CD4-positive, alpha-beta memory T cell (primary cell): ENCODE measurements around the gene UBXN1. TPM values are rescaled to one million over a fixed set of nuclear protein-coding genes. Genes with fewer than 3 reads are reported as not detected.

Experiments
- CTCF ChIA-PET: fragments of 350-600 bp; sonication (Branson Sonifier 250); formaldehyde crosslinking; loops from one replicate; lab custom pipeline; 2021; ENCODE audit warnings: inconsistent platforms; ENCODE audit not compliant: partially characterized antibody; lab: Charles Lee
- POLR2A ChIA-PET: fragments of 350-600 bp; sonication (Branson Sonifier 250); formaldehyde crosslinking; loops from one replicate; lab custom pipeline; 2021; ENCODE audit not compliant: partially characterized antibody; lab: Charles Lee
- DNase-seq, 5 donors: peaks; one replicate each; pipeline versions ENCODE4 v3.0.0 to v3.0.0-alpha.2; 2020 to 2022; ENCODE audit warnings: mixed read lengths in 1 of 5
- H3K27ac ChIP-seq: one replicate; pipeline ENCODE4 v1.7.0; 2013; ENCODE audit warnings: low read depth, low read length
- H3K27me3 ChIP-seq: 2 replicates; pipeline ENCODE4 v1.7.0; 2013; ENCODE audit warnings: mild to moderate bottlenecking, low read length, moderate library complexity; ENCODE audit not compliant: insufficient read depth
- H3K36me3 ChIP-seq: 2 replicates; pipeline ENCODE4 v1.7.0; 2013; ENCODE audit warnings: mild to moderate bottlenecking, low read length, moderate library complexity; ENCODE audit not compliant: insufficient read depth
- H3K4me1 ChIP-seq: 2 replicates; pipeline ENCODE4 v1.7.0; 2013; ENCODE audit warnings: mild to moderate bottlenecking, low read length, moderate library complexity; ENCODE audit not compliant: insufficient read depth
- H3K4me3 ChIP-seq, 2 donors: one replicate each; pipeline ENCODE4 v1.7.0; 2013; ENCODE audit warnings: low read length in 2 of 2, mild to moderate bottlenecking in 1 of 2
- H3K9me3 ChIP-seq, 2 donors: one replicate each; pipeline ENCODE4 v1.7.0; 2013; ENCODE audit warnings: low read length in 2 of 2, control low read depth in 1 of 2; ENCODE audit not compliant: control insufficient read depth in 1 of 2
- H3K27ac Mint-ChIP-seq, 7 donors: one replicate each; pipeline ENCODE4 v1.8.0; 2020 to 2021; ENCODE audit warnings: mixed read lengths in 7 of 7, mild to moderate bottlenecking in 6 of 7, inconsistent platforms in 3 of 7, moderate library complexity in 3 of 7
- H3K27me3 Mint-ChIP-seq, 2 donors: one replicate each; pipeline ENCODE4 v1.8.0; 2020 to 2021; ENCODE audit warnings: mixed read lengths in 2 of 2
- H3K36me3 Mint-ChIP-seq, 2 donors: one replicate each; pipeline ENCODE4 v1.8.0; 2020 to 2021; ENCODE audit warnings: mixed read lengths in 2 of 2, inconsistent platforms in 1 of 2, mild to moderate bottlenecking in 1 of 2
- H3K4me1 Mint-ChIP-seq, 4 donors: one replicate each; pipeline ENCODE4 v1.8.0; 2020 to 2021; ENCODE audit warnings: mixed read lengths in 4 of 4, mild to moderate bottlenecking in 1 of 4
- H3K4me3 Mint-ChIP-seq, 8 donors: one replicate each; pipeline ENCODE4 v1.8.0; 2020 to 2021; ENCODE audit warnings: mixed read lengths in 8 of 8, mild to moderate bottlenecking in 7 of 8, moderate library complexity in 6 of 8, inconsistent platforms in 3 of 8
- H3K9me3 Mint-ChIP-seq, 8 donors: one replicate each; pipeline ENCODE4 v1.8.0; 2020 to 2021; ENCODE audit warnings: mixed read lengths in 8 of 8, mild to moderate bottlenecking in 5 of 8, inconsistent platforms in 3 of 8, moderate library complexity in 1 of 8
- intact Hi-C: fragments of 100-400 bp; cut with micrococcal nuclease; formaldehyde crosslinking; loops from one replicate; pipeline ENCODE4 v1.15.1; 2023
- polyA plus RNA-seq, 2 donors: library from polyadenylated mRNA; unstranded; fragments of 300-500 nt; fragmentation: Illumina TruSeq; gene quantifications; one replicate each; pipeline ENCODE4 v1.2.3, GENCODE V29; 2021
- total RNA-seq, 2 experiments: library from RNA; stranded (reverse); gene quantifications; one replicate each; pipeline ENCODE4 v1.2.3, GENCODE V29; 2021

The UBXN1 gene
- total and polyA plus RNA-seq, 4 experiments from 2014 or later = 150 to 185 (median 179) TPM

GRCh38 chr11:62671236-62671607, 7.7 kb downstream of the UBXN1 start:
- ChIA-PET CTCF (interaction anchor here (0.7 to 10.4 kb wide), 6 partner anchors 11 to 116 kb away, joined by 3 to 86 read pairs (median 5); partner anchors contain the start of genes INTS5, TMEM179B and TUT1), POLR2A (interaction anchor here (0.6 to 19.7 kb wide), 38 partner anchors 8 to 278 kb away, joined by 3 to 494 read pairs (median 6); partner anchors contain the start of genes AHNAK, B3GAT3, BSCL2 and EEF1G)
- peak in 2 of 5 donors; percentile 62 to 69 for DNase-seq
- Mint-ChIP-seq H3K27ac (peak overlapping the region; percentile 89 to 98 (median 97)), H3K27me3 (no peaks in the 10 kb centered on the region), H3K36me3 (peaks cover 9 to 40% of the 10 kb centered on the region in 2 donors), H3K4me1 (peaks cover 15 to 75% (median 47%) of the 10 kb centered on the region in 4 donors), H3K9me3 (no peaks in the 10 kb centered on the region), H3K4me3 (peak overlapping the region; percentile 93 to 99 (median 99))
- Histone ChIP-seq H3K27ac (peak overlapping the region; percentile 74), H3K4me3 (peak overlapping the region; percentile 91 to 97), H3K9me3 (no peaks in the 10 kb centered on the region), H3K27me3 (no peaks in the 10 kb centered on the region), H3K4me1 (peaks cover 55% of the 10 kb centered on the region), H3K36me3 (peaks cover 3% of the 10 kb centered on the region)
- intact Hi-C loops = loop anchor here (1.0 to 2.0 kb wide), 2 partner anchors 8 to 18 kb away; partner anchors contain the start of genes INTS5 and UBXN1

DNA sequence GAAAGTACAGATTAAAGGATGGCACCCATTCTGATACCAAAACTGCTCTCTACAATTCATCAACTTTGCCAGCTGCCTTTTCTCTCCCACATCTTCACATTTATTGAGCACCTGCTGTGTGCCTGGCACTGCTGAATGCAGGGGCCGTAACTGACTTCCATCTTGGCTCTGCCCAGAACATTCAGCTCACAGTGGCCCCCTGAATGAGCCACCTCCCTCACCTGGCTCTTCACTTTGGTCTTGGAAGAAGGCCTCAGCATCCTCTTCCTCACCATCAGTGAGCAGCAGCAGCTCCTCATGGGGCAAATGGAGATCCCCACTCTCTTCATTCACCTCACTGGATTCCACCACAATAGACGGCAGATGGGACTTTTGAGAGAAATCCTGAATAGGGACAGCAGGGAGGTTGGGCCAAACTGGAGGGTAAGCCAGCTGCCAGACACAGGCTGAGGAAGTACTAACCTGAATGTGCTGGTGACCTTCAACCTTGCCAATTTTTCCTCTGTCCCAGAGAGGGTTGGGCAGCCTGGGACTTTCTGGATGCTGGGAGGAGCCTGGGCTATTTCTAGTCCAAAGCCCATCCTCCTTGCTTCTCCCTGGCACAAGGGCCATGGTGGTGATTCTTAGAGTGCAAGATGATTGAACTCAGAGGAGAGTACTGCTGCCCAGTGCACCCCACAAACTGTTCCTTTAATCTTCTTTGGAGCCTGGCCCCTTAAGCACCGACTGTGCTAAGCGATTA, 9.3 kb downstream of the UBXN1 start:
- Mint-ChIP-seq H3K27ac (peak overlapping the region; percentile 38 to 92 (median 89)), H3K36me3 (peaks cover 4 to 47% of the 10 kb centered on the region in 2 donors), H3K27me3 (no peaks in the 10 kb centered on the region), H3K9me3 (no peaks in the 10 kb centered on the region), H3K4me1 (peaks cover 15 to 81% (median 46%) of the 10 kb centered on the region in 4 donors), H3K4me3 (peak overlapping the region in 6 of 8 donors; percentile 15 to 99 (median 38))
- ChIA-PET POLR2A (interaction anchor here (1.7 to 19.7 kb wide), 13 partner anchors 11 to 172 kb away, joined by 3 to 494 read pairs (median 28); partner anchors contain the start of genes B3GAT3, BSCL2, EEF1G and EML3), CTCF (interaction anchor here (1.0 to 10.4 kb wide), 3 partner anchors 11 to 114 kb away, joined by 3 to 86 read pairs (median 4); partner anchors contain the start of gene TUT1)
- no peak overlapping the region for H3K4me3 ChIP-seq
- peaks cover 3% of the 10 kb centered on the region for H3K36me3 ChIP-seq
- DNase-seq = no peak
- intact Hi-C loops = loop anchor here (2.0 kb wide), 1 partner anchor 17 kb away; the partner anchor contains the start of gene INTS5
- H3K9me3 ChIP-seq = no peaks in the 10 kb centered on the region
- H3K4me1 ChIP-seq = peaks cover 60% of the 10 kb centered on the region
- no peaks in the 10 kb centered on the region for H3K27me3 ChIP-seq
- no peak overlapping the region for H3K27ac ChIP-seq

DNA sequence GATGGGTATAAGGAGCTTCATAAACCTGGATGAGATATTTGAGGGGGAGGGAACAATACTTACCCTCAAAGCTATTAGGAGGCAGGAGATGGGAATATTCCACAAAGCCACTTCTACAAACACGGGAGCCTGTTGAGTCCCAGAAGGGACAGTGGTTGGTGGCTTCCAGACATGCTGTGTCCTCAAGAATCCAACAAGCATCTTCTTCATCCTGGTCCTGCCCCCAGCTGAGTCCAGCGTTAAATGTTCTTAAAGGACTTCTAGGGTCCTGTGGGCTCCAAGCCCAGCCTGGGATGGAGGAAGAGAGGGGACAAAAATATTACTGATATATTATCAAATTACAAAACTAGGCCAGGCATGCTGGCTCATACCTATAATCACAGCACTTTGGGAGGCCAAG, 11.4 kb downstream of the UBXN1 start:
- no peaks in the 10 kb centered on the region for H3K9me3 ChIP-seq
- Mint-ChIP-seq H3K27me3 (no peaks in the 10 kb centered on the region), H3K9me3 (no peaks in the 10 kb centered on the region), H3K4me3 (peak overlapping the region in 5 of 8 donors; percentile 92 to 98 (median 96)), H3K36me3 (peaks cover 12 to 51% of the 10 kb centered on the region in 2 donors), H3K4me1 (peaks cover 20 to 78% (median 46%) of the 10 kb centered on the region in 4 donors), H3K27ac (peak overlapping the region in 5 of 7 donors; percentile 14 to 98 (median 88))
- no peaks in the 10 kb centered on the region for H3K27me3 ChIP-seq
- ChIA-PET POLR2A (interaction anchor here (0.6 to 19.7 kb wide), 16 partner anchors 10 to 188 kb away, joined by 3 to 494 read pairs (median 35); partner anchors contain the start of genes B3GAT3, BSCL2, EML3 and GANAB), CTCF (interaction anchor here (0.7 to 10.4 kb wide), 4 partner anchors 9 to 75 kb away, joined by 3 to 86 read pairs (median 4); partner anchors contain the start of genes EML3 and TUT1)
- peaks cover 56% of the 10 kb centered on the region for H3K4me1 ChIP-seq
- intact Hi-C loops = no loop called here
- peaks cover 11% of the 10 kb centered on the region for H3K36me3 ChIP-seq
- DNase-seq = no peak
- H3K4me3 ChIP-seq = no peak overlapping the region
- H3K27ac ChIP-seq = no peak overlapping the region

DNA sequence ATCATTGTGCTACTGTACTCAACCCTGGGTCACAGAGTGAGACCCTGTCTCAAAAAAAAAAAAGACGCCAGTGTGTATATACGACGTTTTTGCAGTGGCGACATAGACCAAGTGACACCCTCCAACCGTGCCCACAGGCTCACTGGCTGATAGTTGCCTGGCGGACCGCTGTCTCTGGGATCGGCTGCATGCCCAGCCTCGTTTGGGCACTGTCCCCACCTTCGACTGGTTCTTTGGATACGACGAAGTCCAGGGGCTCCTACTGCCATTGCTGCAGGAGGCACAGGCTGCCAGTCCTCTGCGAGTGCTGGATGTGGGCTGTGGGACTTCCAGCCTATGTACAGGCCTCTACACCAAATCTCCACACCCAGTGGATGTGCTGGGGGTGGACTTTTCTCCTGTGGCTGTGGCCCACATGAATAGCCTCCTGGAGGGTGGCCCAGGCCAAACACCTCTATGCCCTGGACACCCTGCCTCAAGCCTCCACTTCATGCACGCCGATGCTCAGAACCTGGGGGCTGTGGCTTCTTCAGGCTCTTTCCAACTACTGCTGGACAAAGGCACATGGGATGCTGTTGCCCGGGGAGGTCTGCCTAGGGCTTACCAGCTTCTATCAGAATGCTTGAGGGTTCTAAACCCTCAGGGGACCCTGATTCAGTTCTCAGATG, 12.5 kb downstream of the UBXN1 start:
- ChIA-PET CTCF (interaction anchor here (0.6 to 10.4 kb wide), 5 partner anchors 54 to 274 kb away, joined by 3 to 86 read pairs (median 6); partner anchors contain the start of genes EML3 and TUT1), POLR2A (interaction anchor here (0.6 to 19.7 kb wide), 30 partner anchors 10 to 215 kb away, joined by 3 to 494 read pairs (median 19); partner anchors contain the start of genes B3GAT3, BSCL2, EEF1G and EML3)
- no peaks in the 10 kb centered on the region for H3K27me3 ChIP-seq
- H3K27ac Mint-ChIP-seq = peak overlapping the region; percentile 82 to 98 (median 96)
- peaks cover 17 to 67% (median 40%) of the 10 kb centered on the region in 4 donors for H3K4me1 Mint-ChIP-seq
- intact Hi-C loops = no loop called here
- H3K27me3 Mint-ChIP-seq = no peaks in the 10 kb centered on the region
- H3K4me3 Mint-ChIP-seq = peak overlapping the region; percentile 92 to 98 (median 96)
- no peak for DNase-seq
- H3K36me3 Mint-ChIP-seq = peaks cover 8 to 41% of the 10 kb centered on the region in 2 donors
- H3K9me3 ChIP-seq = no peaks in the 10 kb centered on the region
- H3K36me3 ChIP-seq = peaks cover 15% of the 10 kb centered on the region
- peak overlapping the region; percentile 73 for H3K27ac ChIP-seq
- H3K4me3 ChIP-seq = peak overlapping the region; percentile 88 to 97
- peaks cover 53% of the 10 kb centered on the region for H3K4me1 ChIP-seq
- H3K9me3 Mint-ChIP-seq = no peaks in the 10 kb centered on the region

DNA sequence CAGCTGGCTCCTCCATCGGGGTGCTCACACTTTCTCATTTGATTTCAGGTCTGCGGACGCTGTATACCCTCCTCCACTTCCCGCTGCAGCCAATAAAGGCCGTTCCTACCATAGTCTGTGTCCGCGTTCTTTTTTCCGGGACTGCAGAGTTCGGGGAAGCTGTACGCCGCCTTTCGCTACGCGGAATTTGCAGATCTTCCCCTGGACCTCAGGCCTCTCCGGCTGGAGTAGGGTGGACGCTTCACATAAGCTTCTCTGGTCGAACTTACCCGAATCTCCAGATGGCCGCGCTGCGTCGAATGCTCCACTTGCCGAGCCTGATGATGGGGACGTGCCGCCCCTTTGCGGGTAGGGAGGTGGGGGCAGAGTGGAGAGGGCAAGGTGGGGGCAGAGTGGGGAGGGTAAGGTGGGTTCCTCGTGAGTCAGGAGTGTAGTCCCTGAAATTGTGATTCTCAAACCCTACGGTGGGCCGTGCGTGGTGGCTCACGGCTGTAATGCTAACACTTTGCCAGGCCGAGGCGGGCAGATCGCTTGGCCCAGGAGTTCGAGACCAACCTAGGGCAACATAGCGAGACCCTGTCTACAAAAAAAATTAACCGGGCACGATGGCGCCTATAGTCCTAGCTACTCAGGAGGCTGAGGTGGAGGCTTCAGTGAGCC, 13.1 kb downstream of the UBXN1 start:
- ChIA-PET CTCF (interaction anchor here (0.9 to 10.4 kb wide), 20 partner anchors 7 to 273 kb away, joined by 3 to 86 read pairs (median 4); partner anchors contain the start of genes B3GAT3, HNRNPUL2, INTS5 and LBHD1), POLR2A (interaction anchor here (0.6 to 19.7 kb wide), 57 partner anchors 10 to 1652 kb away, joined by 3 to 494 read pairs (median 7); partner anchors contain the start of genes B3GAT3, BSCL2, EEF1G and EML3)
- Mint-ChIP-seq H3K36me3 (peaks cover 8 to 38% of the 10 kb centered on the region in 2 donors), H3K27ac (peak overlapping the region; percentile 95 to 98 (median 96)), H3K4me1 (peaks cover 15 to 61% (median 35%) of the 10 kb centered on the region in 4 donors), H3K4me3 (peak overlapping the region; percentile 92 to 98 (median 96)), H3K9me3 (no peaks in the 10 kb centered on the region), H3K27me3 (no peaks in the 10 kb centered on the region)
- peak overlapping the region; percentile 73 for H3K27ac ChIP-seq
- intact Hi-C loops = loop anchor here (1.0 to 2.0 kb wide), 9 partner anchors 12 to 92 kb away; partner anchors contain the start of genes EEF1G, EML3, GANAB and INTS5
- DNase-seq = peak; percentile 54 to 84 (median 58)
- no peaks in the 10 kb centered on the region for H3K9me3 ChIP-seq
- peaks cover 15% of the 10 kb centered on the region for H3K36me3 ChIP-seq
- no peaks in the 10 kb centered on the region for H3K27me3 ChIP-seq
- H3K4me3 ChIP-seq = peak overlapping the region; percentile 88 to 97
- H3K4me1 ChIP-seq = peaks cover 48% of the 10 kb centered on the region
